WTC11 (cell line): ENCODE results near the gene FOXP1.

Source experiments
- AFF4 ChIP-seq: sonication (generic); formaldehyde crosslinking; IDR thresholded peaks from 2 replicates; pipeline ENCODE4 v1.8.1; 2023; ENCODE audit warnings: mild to moderate bottlenecking, missing genetic modification reagents, borderline replicate concordance
- CREB1 ChIP-seq: sonication (generic); formaldehyde crosslinking; IDR thresholded peaks from 2 replicates; pipeline ENCODE4 v1.8.0; 2023; ENCODE audit warnings: mild to moderate bottlenecking, missing genetic modification reagents
- CTCF ChIP-seq: fragments of 200-600 bp; IDR thresholded peaks from 2 replicates; pipeline ENCODE4 v1.8.0; 2022; ENCODE audit warnings: antibody characterized with exemption
- E2F1 ChIP-seq: sonication (generic); formaldehyde crosslinking; IDR thresholded peaks from 2 replicates; pipeline ENCODE4 v1.8.0; 2022; ENCODE audit warnings: mild to moderate bottlenecking, missing genetic modification reagents
- ETV6 ChIP-seq: sonication (generic); formaldehyde crosslinking; IDR thresholded peaks from 2 replicates; pipeline ENCODE4 v1.8.1; 2022; ENCODE audit warnings: mild to moderate bottlenecking, missing genetic modification reagents
- KAT7 ChIP-seq: sonication (generic); formaldehyde crosslinking; IDR thresholded peaks from 2 replicates; pipeline ENCODE4 v1.8.1; 2023; ENCODE audit warnings: missing genetic modification reagents, mild to moderate bottlenecking, borderline replicate concordance
- MLX ChIP-seq: sonication (generic); formaldehyde crosslinking; IDR thresholded peaks from 2 replicates; pipeline ENCODE4 v1.8.1; 2023; ENCODE audit warnings: mild to moderate bottlenecking, missing genetic modification reagents, moderate library complexity
- NR2C2 ChIP-seq: sonication (generic); formaldehyde crosslinking; IDR thresholded peaks from 2 replicates; pipeline ENCODE4 v1.8.0; 2022; ENCODE audit warnings: mild to moderate bottlenecking, missing genetic modification reagents
- RELA ChIP-seq: sonication (generic); formaldehyde crosslinking; IDR thresholded peaks from 2 replicates; pipeline ENCODE4 v1.8.1; 2022; ENCODE audit warnings: missing genetic modification reagents, mild to moderate bottlenecking, borderline replicate concordance
- SP1 ChIP-seq: sonication (generic); formaldehyde crosslinking; conservative IDR thresholded peaks from 2 replicates; pipeline ENCODE4 v1.8.1; 2022; ENCODE audit warnings: missing genetic modification reagents
- TCF7 ChIP-seq: sonication (generic); formaldehyde crosslinking; IDR thresholded peaks from 2 replicates; pipeline ENCODE4 v1.8.0; 2022; ENCODE audit warnings: mild to moderate bottlenecking, low read depth, missing genetic modification reagents, moderate library complexity
- TEAD1 ChIP-seq: sonication (generic); formaldehyde crosslinking; IDR thresholded peaks from 2 replicates; pipeline ENCODE4 v1.8.0; 2022; ENCODE audit warnings: mild to moderate bottlenecking, missing genetic modification reagents

GRCh38 chr3:71211083-71211482 is 372.4 kb downstream of the FOXP1 start:
- TF ChIP-seq SP1 (CRISPR knock-in tag) (no peak), E2F1 (no peak), NR2C2 (CRISPR knock-in tag) (no peak), ETV6 (CRISPR knock-in tag) (no peak), CTCF (no peak), AFF4 (CRISPR knock-in tag) (no peak), TEAD1 (CRISPR knock-in tag) (no peak), TCF7 (CRISPR knock-in tag) (no peak), KAT7 (no peak), MLX (no peak), CREB1 (CRISPR knock-in tag) (no peak), RELA (CRISPR knock-in tag) (no peak)
